Activated T-helper 2 cell treated with anti-CD3 and anti-CD28 coated beads, Interferon-gamma antibody, Interleukin-2, Interleukin-4, amounts not matched to agents 10 μg/mL and 5 μg/mL and 100 μg/mL, durations not matched to agents 14 hours and 24 hours and 36 hours (primary cell): Measurements from ENCODE around the gene SELENOI. TPM values are rescaled to one million over a fixed set of nuclear protein-coding genes. Genes with fewer than 3 reads are reported as not detected.
"Not testable (repeated sequence)": the region's sequence is repeated elsewhere in the genome, so short reads cannot be mapped to it uniquely, and the experiment has no call there.

Experiments
- DNase-seq: peaks from one replicate; pipeline ENCODE4 v3.0.0; 2021; ENCODE audit warnings: low spot score
- H3K27ac Mint-ChIP-seq: one replicate; pipeline ENCODE4 v1.8.0; 2021; ENCODE audit warnings: mixed read lengths
- H3K27me3 Mint-ChIP-seq: one replicate; pipeline ENCODE4 v1.8.0; 2021; ENCODE audit warnings: low read depth, mixed read lengths
- H3K36me3 Mint-ChIP-seq: one replicate; pipeline ENCODE4 v1.8.0; 2021; ENCODE audit warnings: low read depth, mixed read lengths
- H3K4me1 Mint-ChIP-seq: one replicate; pipeline ENCODE4 v1.8.0; 2021; ENCODE audit warnings: low read depth, mixed read lengths
- H3K4me3 Mint-ChIP-seq: one replicate; pipeline ENCODE4 v1.8.0; 2021; ENCODE audit warnings: low read depth, mild to moderate bottlenecking, moderate library complexity, mixed read lengths
- H3K9me3 Mint-ChIP-seq: one replicate; pipeline ENCODE4 v1.8.0; 2021; ENCODE audit warnings: mixed read lengths
- intact Hi-C: fragments of 100-400 bp; cut with micrococcal nuclease; formaldehyde crosslinking; loops from one replicate; pipeline ENCODE4 v1.15.1; 2023
- total RNA-seq: library from RNA; stranded (reverse); gene quantifications from 2 replicates; pipeline ENCODE4 v1.2.3, GENCODE V29; 2022

Gene SELENOI
- total RNA-seq, 1 donor from 2014 or later, result 51.4 TPM

DNA sequence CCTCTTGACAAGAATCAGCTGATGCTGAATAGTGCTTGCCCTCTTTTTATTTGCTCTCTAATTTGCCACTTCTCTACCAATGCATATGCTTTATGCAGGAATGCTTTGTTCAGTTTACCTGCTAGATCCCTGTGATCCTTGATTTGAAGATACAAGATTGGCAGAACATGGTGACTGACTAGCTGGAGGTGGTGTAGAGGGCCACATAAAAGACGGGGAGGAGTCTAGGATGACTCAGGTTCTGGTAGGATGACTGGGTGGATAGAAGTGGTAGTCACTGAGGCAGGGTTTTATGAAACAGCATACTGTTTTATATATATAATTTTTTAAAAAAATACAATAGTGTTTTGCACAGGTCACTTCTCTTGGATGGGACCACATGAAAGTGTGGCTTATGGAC lies 6.9 kb downstream of the SELENOI start:
- no peak for DNase-seq
- peak overlapping the region; percentile 69 for H3K27ac Mint-ChIP-seq
- intact Hi-C loops, result no loop called here
- no peak overlapping the region for H3K4me3 Mint-ChIP-seq
- peaks cover 51% of the 10 kb centered on the region for H3K4me1 Mint-ChIP-seq
- H3K27me3 Mint-ChIP-seq, result no peaks in the 10 kb centered on the region
- H3K36me3 Mint-ChIP-seq, result peaks cover 36% of the 10 kb centered on the region
- H3K9me3 Mint-ChIP-seq, result no peaks in the 10 kb centered on the region

- intact Hi-C loops, H3K27ac Mint-ChIP-seq, H3K9me3 Mint-ChIP-seq, H3K27me3 Mint-ChIP-seq, DNase-seq, H3K4me3 Mint-ChIP-seq: not testable (repeated sequence)
- Mint-ChIP-seq H3K36me3 (peaks cover 36% of the 10 kb centered on the region), H3K4me1 (peaks cover 46% of the 10 kb centered on the region)
Measured at GRCh38 chr2:26354469-26354868, 8.5 kb downstream of the SELENOI start.

DNA sequence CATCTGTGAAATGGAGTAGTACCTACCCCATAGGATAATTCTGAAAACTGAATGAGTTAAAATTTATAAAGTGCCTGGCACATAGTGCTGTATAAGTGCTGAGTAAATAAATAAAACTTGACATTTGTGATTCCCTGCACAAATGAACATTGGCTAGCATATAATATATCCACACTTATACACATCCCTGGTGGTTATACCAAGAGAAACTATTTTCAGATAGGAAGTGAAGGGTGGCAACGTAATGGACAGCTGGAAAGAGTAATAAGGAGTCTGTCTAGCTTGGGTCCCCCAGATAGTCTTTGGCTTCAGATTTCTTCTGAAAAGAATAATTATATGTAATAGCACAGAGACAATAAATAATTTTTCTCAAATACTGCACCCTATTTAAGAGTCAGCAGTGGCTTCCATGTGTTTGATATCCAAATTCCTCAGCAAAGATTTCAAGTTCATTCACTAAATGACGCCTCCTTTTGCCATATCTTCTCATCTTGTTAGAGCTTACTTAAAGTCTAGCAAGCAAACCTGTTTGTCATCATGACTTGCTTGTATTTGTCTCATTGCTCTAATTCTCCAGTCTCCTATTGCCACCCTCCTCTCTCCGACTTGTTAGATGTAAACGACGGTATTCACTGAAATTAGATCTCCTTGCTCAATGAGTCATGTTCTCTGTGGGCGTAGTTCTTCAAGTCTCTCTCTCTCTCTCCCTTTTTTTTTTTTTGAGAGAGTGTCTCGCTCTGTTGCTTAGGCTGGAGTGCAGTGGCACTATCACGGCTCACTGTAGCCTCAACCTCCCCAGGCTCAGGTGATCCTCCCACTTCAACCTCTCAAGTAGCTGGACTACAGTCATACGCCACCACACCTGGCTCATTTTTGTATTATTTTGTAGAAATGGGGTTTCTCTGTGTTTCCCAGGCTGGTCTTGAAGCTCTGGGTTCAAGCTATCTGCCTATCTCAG lies 9.4 kb downstream of the SELENOI start:
- H3K4me1 Mint-ChIP-seq, result peaks cover 44% of the 10 kb centered on the region
- DNase-seq, result no peak
- no peak overlapping the region for H3K4me3 Mint-ChIP-seq
- peak overlapping the region; percentile 43 for H3K27ac Mint-ChIP-seq
- intact Hi-C loops, result no loop called here
- H3K9me3 Mint-ChIP-seq, result no peaks in the 10 kb centered on the region
- H3K27me3 Mint-ChIP-seq, result no peaks in the 10 kb centered on the region
- peaks cover 35% of the 10 kb centered on the region for H3K36me3 Mint-ChIP-seq

- peaks cover 47% of the 10 kb centered on the region for H3K4me1 Mint-ChIP-seq
- DNase-seq, result no peak
- H3K36me3 Mint-ChIP-seq, result peaks cover 36% of the 10 kb centered on the region
- no peak overlapping the region for H3K27ac Mint-ChIP-seq
- no peaks in the 10 kb centered on the region for H3K27me3 Mint-ChIP-seq
- intact Hi-C loops, result no loop called here
- no peak overlapping the region for H3K4me3 Mint-ChIP-seq
- no peaks in the 10 kb centered on the region for H3K9me3 Mint-ChIP-seq
Measured at GRCh38 chr2:26356111-26356510, 10.2 kb downstream of the SELENOI start.

DNA sequence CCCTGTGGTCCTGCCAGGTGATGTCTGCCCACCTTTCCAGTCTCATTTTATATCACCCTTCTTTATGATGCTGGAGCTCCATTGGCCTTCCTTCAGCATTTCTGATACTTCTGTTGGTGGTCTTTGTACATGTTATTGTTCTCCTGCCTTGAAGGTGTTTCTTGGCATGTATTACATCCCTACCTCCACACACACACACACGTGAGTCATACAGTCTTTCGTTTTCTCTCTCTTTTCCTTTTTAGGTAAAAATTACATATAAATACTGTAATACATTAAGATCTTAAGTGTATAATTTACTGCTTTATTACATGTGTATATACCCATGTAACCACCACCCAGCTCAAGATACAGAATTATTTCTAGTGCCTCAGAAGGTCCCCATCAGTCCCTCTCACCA lies 10.8 kb downstream of the SELENOI start:
- intact Hi-C loops, result no loop called here
- Mint-ChIP-seq H3K4me3 (no peak overlapping the region), H3K27ac (peak overlapping the region; percentile 34), H3K27me3 (no peaks in the 10 kb centered on the region), H3K36me3 (peaks cover 31% of the 10 kb centered on the region), H3K9me3 (no peaks in the 10 kb centered on the region), H3K4me1 (peaks cover 42% of the 10 kb centered on the region)
- no peak for DNase-seq

DNA sequence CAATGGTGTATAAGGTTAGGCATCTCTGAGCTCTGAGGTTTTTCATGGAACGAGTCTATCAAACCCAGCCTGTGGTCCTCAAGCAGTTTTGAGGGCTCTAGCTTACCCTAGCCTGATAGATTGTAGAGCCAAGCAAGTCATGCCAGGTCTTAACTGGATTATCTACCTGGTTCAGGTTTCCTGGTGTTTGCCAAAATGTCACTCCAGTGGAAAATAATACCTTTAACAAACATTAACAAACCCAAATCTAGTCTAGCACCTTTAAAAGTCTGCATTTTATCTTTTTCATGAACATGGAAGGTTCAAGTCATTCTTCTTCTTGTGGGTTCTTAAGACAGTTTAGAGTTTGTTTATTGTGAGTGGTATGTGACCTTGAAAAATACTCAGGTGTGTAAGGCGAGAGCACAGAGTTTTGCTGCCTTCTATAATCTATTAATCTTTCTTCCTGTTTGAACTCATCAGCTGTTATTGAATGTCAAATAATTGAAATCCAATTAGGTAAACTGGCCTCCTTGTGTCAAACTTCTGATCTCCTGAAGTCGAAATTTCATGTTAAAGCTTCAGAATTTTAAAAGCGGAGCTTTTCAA lies 14.0 kb downstream of the SELENOI start:
- no peak overlapping the region for H3K27ac Mint-ChIP-seq
- intact Hi-C loops, result no loop called here
- no peaks in the 10 kb centered on the region for H3K9me3 Mint-ChIP-seq
- H3K36me3 Mint-ChIP-seq, result peaks cover 23% of the 10 kb centered on the region
- no peaks in the 10 kb centered on the region for H3K27me3 Mint-ChIP-seq
- no peak for DNase-seq
- H3K4me3 Mint-ChIP-seq, result no peak overlapping the region
- H3K4me1 Mint-ChIP-seq, result peaks cover 44% of the 10 kb centered on the region

GRCh38 chr2:26363323-26363722 lies 17.4 kb downstream of the SELENOI start:
- Mint-ChIP-seq H3K9me3 (no peaks in the 10 kb centered on the region), H3K27ac (peak overlapping the region; percentile 21), H3K4me1 (peaks cover 20% of the 10 kb centered on the region), H3K4me3 (no peak overlapping the region), H3K36me3 (peaks cover 38% of the 10 kb centered on the region), H3K27me3 (no peaks in the 10 kb centered on the region)
- intact Hi-C loops, result loop anchor here (2.0 kb wide), 1 partner anchor 17 kb away; the partner anchor contains the start of genes ADGRF3 and SELENOI
- DNase-seq, result no peak

- Mint-ChIP-seq H3K4me1 (peaks cover 19% of the 10 kb centered on the region), H3K9me3 (no peaks in the 10 kb centered on the region), H3K36me3 (peaks cover 40% of the 10 kb centered on the region), H3K27me3 (no peaks in the 10 kb centered on the region), H3K27ac (no peak overlapping the region), H3K4me3 (no peak overlapping the region)
- intact Hi-C loops, result loop anchor here (2.0 kb wide), 1 partner anchor 17 kb away; the partner anchor contains the start of genes ADGRF3 and SELENOI
- no peak for DNase-seq
Measured at GRCh38 chr2:26363958-26364357, 18.0 kb downstream of the SELENOI start.

DNA sequence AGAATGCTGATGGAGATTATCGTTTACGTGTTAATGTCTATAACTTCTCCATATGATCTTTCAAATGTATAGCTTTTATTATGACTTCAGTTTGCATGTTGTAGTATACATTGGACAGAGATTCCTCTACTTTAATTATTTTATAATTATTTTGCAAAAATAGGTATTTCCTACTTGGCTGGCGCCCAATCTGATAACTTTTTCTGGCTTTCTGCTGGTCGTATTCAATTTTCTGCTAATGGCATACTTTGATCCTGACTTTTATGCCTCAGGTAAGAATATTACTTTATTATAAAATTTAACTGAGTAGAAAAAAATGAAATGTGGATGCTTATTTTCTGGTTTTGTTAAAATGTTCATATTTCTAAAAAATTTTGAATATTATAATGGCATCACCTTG lies 18.7 kb downstream of the SELENOI start:
- Mint-ChIP-seq H3K36me3 (peaks cover 45% of the 10 kb centered on the region), H3K4me1 (peaks cover 17% of the 10 kb centered on the region)

GRCh38 chr2:26366957-26367356 lies 21.0 kb downstream of the SELENOI start:
- Mint-ChIP-seq H3K27ac (no peak overlapping the region), H3K4me1 (peaks cover 14% of the 10 kb centered on the region), H3K4me3 (no peak overlapping the region), H3K36me3 (peaks cover 52% of the 10 kb centered on the region), H3K27me3 (no peaks in the 10 kb centered on the region), H3K9me3 (no peaks in the 10 kb centered on the region)
- intact Hi-C loops, result no loop called here
- no peak for DNase-seq

More for the DNA sequence above, 18.7 kb downstream of the SELENOI start:
- no peaks in the 10 kb centered on the region for H3K9me3 Mint-ChIP-seq
- H3K27ac Mint-ChIP-seq, result no peak overlapping the region
- no peaks in the 10 kb centered on the region for H3K27me3 Mint-ChIP-seq
- no peak overlapping the region for H3K4me3 Mint-ChIP-seq
- DNase-seq, result no peak
- intact Hi-C loops, result no loop called here

DNA sequence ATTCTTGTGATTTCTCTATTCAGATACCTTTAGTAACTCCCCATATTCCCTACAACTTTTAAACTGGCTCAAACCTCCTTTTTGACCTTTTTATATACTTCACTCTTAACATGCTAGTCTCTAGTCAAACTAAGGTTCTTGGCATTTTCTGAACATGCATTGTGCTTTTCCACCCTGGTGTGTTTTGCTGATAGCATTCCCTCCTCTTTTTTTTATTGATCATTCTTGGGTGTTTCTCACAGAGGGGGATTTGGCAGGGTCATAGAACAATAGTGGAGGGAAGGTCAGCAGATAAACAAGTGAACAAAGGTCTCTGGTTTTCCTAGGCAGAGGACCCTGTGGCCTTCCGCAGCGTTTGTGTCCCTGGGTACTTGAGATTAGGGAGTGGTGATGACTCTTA lies 23.7 kb downstream of the SELENOI start:
- H3K27me3 Mint-ChIP-seq, result not testable (repeated sequence)

DNA sequence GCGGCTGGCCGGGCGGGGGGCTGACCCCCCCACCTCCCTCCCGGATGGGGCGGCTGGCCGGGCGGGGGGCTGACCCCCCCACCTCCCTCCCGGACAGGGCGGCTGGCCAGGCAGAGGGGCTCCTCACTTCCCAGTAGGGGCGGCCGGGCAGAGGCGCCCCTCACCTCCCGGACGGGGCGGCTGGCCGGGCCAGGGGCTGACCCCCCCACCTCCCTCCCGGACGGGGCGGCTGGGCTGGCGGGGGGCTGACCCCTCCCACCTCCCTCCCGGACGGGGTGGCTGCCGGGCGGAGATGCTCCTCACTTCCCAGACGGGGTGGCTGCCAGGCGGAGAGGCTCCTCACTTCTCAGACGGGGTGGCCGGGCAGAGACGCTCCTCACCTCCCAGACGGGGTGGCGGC lies 25.0 kb downstream of the SELENOI start:
- H3K4me3 Mint-ChIP-seq, H3K9me3 Mint-ChIP-seq, H3K27me3 Mint-ChIP-seq, DNase-seq, H3K27ac Mint-ChIP-seq, intact Hi-C loops, H3K4me1 Mint-ChIP-seq: not testable (repeated sequence)
- peaks cover 70% of the 10 kb centered on the region for H3K36me3 Mint-ChIP-seq

More for the DNA sequence above, 23.7 kb downstream of the SELENOI start:
- H3K9me3 Mint-ChIP-seq, H3K4me1 Mint-ChIP-seq, DNase-seq, intact Hi-C loops, H3K27ac Mint-ChIP-seq, H3K4me3 Mint-ChIP-seq: not testable (repeated sequence)
- H3K36me3 Mint-ChIP-seq, result peaks cover 66% of the 10 kb centered on the region

DNA sequence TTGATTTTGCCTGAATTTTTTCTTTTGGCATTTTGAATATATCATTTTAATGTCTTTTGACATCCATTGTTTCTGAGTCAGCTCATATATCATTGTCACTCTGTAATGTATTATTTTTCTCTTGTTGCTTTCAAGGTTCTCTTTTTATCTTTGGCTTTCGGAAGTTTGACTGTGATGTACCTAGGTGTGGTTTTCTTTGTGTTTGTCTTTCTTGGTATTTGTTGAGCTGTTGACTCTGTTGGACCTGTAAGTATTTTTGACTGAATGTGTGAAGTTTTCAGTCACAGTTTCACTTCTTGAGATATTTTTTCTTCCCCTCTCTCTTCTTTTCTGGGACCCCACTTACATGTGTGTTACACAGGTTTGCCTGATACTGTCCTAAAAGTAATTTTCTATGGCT lies 30.9 kb downstream of the SELENOI start:
- intact Hi-C loops, result no loop called here
- peak overlapping the region; percentile 38 for H3K27ac Mint-ChIP-seq
- DNase-seq, result no peak
- no peaks in the 10 kb centered on the region for H3K9me3 Mint-ChIP-seq
- H3K27me3 Mint-ChIP-seq, result no peaks in the 10 kb centered on the region
- H3K4me1 Mint-ChIP-seq, result peaks cover 12% of the 10 kb centered on the region
- H3K4me3 Mint-ChIP-seq, result no peak overlapping the region
- peaks cover 69% of the 10 kb centered on the region for H3K36me3 Mint-ChIP-seq
